Stimulated activated CD4-positive, alpha-beta T cell treated with anti-CD3 and anti-CD28 coated beads, TNF-alpha, amount 100 ng/mL, for 1 hour (primary cell): Measurements from ENCODE around the gene ADAMTS19.
A peak's percentile ranks its signal among the peaks of the same experiment; 100 is the strongest.

Experiments
- DNase-seq, 3 donors: peaks; one replicate each; pipeline ENCODE4 v3.0.0-alpha.2; 2020; ENCODE audit warnings: low read depth in 3 of 3, low spot score in 1 of 3

ADAMTS19 gene

GRCh38 chr5:129748913-129749880, 289.1 kb downstream of the ADAMTS19 start:
- no peak for DNase-seq

DNA sequence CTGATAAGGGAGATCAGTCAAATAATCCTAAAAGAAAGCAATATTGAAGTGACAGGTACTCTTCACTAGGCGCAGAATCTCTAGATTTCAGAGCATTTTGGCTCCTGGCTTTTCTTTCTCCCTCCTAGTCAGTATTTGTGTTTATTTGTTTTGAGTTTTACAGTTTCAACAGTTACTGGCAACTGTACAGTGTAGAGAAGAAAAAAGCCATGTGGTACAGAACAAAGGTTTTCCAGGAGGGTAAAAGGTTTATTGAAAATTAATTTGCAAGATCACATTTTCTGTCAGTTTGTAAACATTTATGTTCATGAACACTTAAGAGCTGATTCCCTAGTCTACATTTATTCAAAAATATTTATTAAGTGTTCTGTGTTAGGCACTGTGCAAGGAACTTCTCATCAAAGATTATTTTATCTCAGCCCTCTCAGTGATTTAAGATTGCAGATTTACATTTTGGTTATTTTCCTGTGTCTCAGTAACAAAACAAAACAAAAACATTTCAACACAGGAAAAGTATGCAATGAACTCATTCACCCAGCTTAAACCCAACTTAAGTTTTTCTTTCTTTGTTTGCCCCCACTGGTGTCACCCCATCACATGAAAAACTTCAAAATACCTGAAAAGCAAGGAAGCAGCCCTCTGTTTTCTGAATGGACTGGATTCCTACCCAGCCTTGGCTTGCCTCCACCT, 300.7 kb downstream of the ADAMTS19 start:
- no peak for DNase-seq

GRCh38 chr5:129763651-129764050, 303.6 kb downstream of the ADAMTS19 start:
- DNase-seq: no peak

DNA sequence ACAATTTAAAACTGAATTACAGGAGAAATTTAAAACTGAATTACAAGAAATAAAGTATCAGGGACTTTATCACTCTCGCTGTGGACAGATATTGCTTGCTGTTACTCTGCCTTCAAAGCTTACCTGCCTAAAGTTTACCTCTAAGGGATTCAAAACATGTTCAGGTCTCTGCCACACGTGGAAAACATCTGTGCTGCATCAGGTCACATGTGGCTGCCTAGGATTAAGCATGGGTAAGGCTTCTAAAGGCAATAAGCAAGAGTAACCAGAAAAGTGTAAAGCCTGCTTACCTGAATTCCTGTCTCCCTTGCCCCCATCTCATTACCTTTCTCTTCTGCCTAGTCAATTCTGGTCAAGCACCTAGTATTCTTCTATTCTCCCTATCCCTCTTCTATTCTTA, 306.7 kb downstream of the ADAMTS19 start:
- DNase-seq: no peak

DNA sequence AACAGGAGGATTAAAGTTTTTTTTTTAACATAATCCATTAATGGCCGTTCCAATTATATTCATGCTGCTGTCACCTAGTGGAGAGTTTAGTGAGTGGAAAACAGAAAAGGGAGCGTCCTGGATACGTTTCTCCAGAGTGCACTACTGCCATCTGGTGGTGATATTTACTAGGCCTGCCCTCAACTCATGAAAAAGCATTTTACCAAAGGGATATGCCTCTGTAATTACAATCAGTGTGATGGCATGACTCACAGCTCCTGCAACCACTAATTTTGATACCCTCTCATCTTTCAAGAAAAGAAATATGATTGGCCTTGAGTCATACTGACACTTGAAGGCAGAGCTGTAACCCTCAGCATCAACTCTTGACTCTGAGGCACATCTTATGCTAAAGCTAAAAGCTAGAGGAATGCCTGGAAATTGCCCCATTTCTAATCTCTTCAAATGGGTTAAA, 307.9 kb downstream of the ADAMTS19 start:
- DNase-seq: peak in 2 of 3 donors; percentile 1 to 10

GRCh38 chr5:129768735-129769134, 308.6 kb downstream of the ADAMTS19 start:
- DNase-seq: no peak

GRCh38 chr5:129770024-129770820, 310.1 kb downstream of the ADAMTS19 start:
- no peak for DNase-seq

- DNase-seq: peak in 2 of 3 donors; percentile 0 to 1
These were observed 311.1 kb downstream of the ADAMTS19 start for GRCh38 chr5:129771058-129771838.

- DNase-seq: no peak
These were observed 313.3 kb downstream of the ADAMTS19 start for GRCh38 chr5:129773376-129773775.

- DNase-seq: no peak
These were observed 321.5 kb downstream of the ADAMTS19 start for GRCh38 chr5:129781594-129781993.
